K562 (cell line): ENCODE measurements around the gene INHBC. TPM values are rescaled to one million over a fixed set of nuclear protein-coding genes. Genes with fewer than 3 reads are reported as not detected.

Experiments
- ATAC-seq: fragments of 200-7000 bp; cut with Tn5 transposase; 3 replicates; pipeline ENCODE4 v1.9.1; 2020; ENCODE audit warnings: moderate library complexity
- BruUV-seq: library from RNA; stranded (reverse); fragments of 400-500 nt; replicated peaks from 2 replicates; lab custom pipeline; 2021; lab: Mats Ljungman, UMichigan
- CTCF ChIA-PET: fragments of 300-600 bp; formaldehyde crosslinking; extraction: SDS; loops from one replicate; lab custom pipeline; 2021; ENCODE audit warnings: low intra/inter-chr PET ratio; lab: Yijun Ruan, JAX
- POLR2A ChIA-PET: fragments of 300-600, 350-650 bp; sonication (Branson Sonifier 250); formaldehyde crosslinking; extraction: SDS; loops from one replicate; lab custom pipeline; 2021; ENCODE audit warnings: antibody characterized with exemption, inconsistent platforms; lab: Yijun Ruan, JAX
- DNase-seq, 4 experiments: peaks; one replicate each; pipeline versions ENCODE4 v3.0.0 to v3.0.0-alpha.2; 2011 to 2018; ENCODE audit warnings: low spot score in 3 of 4, mixed read lengths in 3 of 4; ENCODE audit errors: extremely low read depth in 1 of 4
- FAIRE-seq: peaks from 2 replicates; lab custom pipeline; 2011; peaks lifted over from hg19 to GRCh38; lab: Jason Lieb, UNC
- H2AFZ ChIP-seq: 2 replicates; pipeline ENCODE4 v1.6.0; 2011; ENCODE audit warnings: low read depth, low read length, control low read depth, inconsistent platforms
- H3K27ac ChIP-seq: fragments of 200-600 bp; 3 replicates; pipeline ENCODE4 v1.8.0; 2011; ENCODE audit warnings: low read depth, mild to moderate bottlenecking, control low read depth, inconsistent platforms, low read length, moderate library complexity, mixed read lengths; ENCODE audit errors: extremely low read depth
- H3K27me3 ChIP-seq, 2 experiments: fragments of 300-600 bp in 1 of 2; 2 replicates in 1 of 2; 3 replicates in 1 of 2; pipeline versions ENCODE4 v1.6.0 to v1.8.0; 2011; ENCODE audit warnings: inconsistent platforms in 2 of 2, low read length in 2 of 2, mild to moderate bottlenecking in 1 of 2, mixed read lengths in 1 of 2, moderate library complexity in 1 of 2; ENCODE audit not compliant: control insufficient read depth in 2 of 2, insufficient read depth in 2 of 2
- H3K36me3 ChIP-seq: fragments of 300-600 bp; 3 replicates; pipeline ENCODE4 v1.8.0; 2011; ENCODE audit warnings: mild to moderate bottlenecking, low read length, inconsistent platforms; ENCODE audit not compliant: control insufficient read depth, insufficient read depth
- H3K4me1 ChIP-seq, 2 experiments: fragments of 200-600 bp in 1 of 2; replicated peaks in 1 of 2; 2 replicates in 1 of 2; 3 replicates in 1 of 2; pipeline versions ENCODE4 v1.5.1 to v1.8.0; 2011; ENCODE audit warnings: inconsistent platforms in 2 of 2, low read length in 2 of 2, mild to moderate bottlenecking in 1 of 2, mixed read lengths in 1 of 2, moderate library complexity in 1 of 2; ENCODE audit not compliant: control insufficient read depth in 2 of 2, insufficient read depth in 2 of 2
- H3K4me2 ChIP-seq: 2 replicates; pipeline ENCODE4 v1.6.1; 2011; ENCODE audit warnings: low read length, control low read depth, inconsistent platforms, mixed read lengths; ENCODE audit not compliant: insufficient read depth
- H3K4me3 ChIP-seq: fragments of 200-600 bp; sonication (generic), shearing (Covaris generic); 2 replicates; pipeline ENCODE4 v1.5.1; 2016; ENCODE audit warnings: control low read depth, inconsistent platforms
- H3K79me2 ChIP-seq: fragments of 200-600 bp; 3 replicates; pipeline ENCODE4 v1.8.0; 2011; ENCODE audit warnings: low read length, inconsistent platforms; ENCODE audit not compliant: control insufficient read depth, insufficient read depth
- H3K9ac ChIP-seq, 2 experiments: 2 replicates each; pipeline versions ENCODE4 v1.6.0 to v1.6.1; 2011; ENCODE audit warnings: low read depth in 2 of 2, low read length in 2 of 2, control low read depth in 1 of 2, inconsistent platforms in 1 of 2, mild to moderate bottlenecking in 1 of 2, mixed read lengths in 1 of 2; ENCODE audit not compliant: insufficient read depth in 1 of 2
- H3K9me1 ChIP-seq: one replicate; pipeline ENCODE4 v1.6.0; 2011; ENCODE audit warnings: inconsistent platforms, mild to moderate bottlenecking, low read length, moderate library complexity; ENCODE audit not compliant: control insufficient read depth, insufficient read depth
- H3K9me3 ChIP-seq: replicated peaks from 2 replicates; pipeline ENCODE4 v1.5.1; 2011; ENCODE audit warnings: low read depth, low read length, inconsistent platforms; ENCODE audit not compliant: control insufficient read depth, insufficient read depth
- H4K20me1 ChIP-seq: replicated peaks from 2 replicates; pipeline ENCODE4 v1.6.1; 2011; ENCODE audit warnings: low read length, inconsistent platforms, mixed read lengths; ENCODE audit not compliant: control insufficient read depth, insufficient read depth
- BDP1 ChIP-seq: IDR thresholded peaks from 3 replicates; pipeline ENCODE4 v1.6.1; 2011; ENCODE audit not compliant: insufficient read length, insufficient read depth
- POLR2G ChIP-seq: fragments of 200-400 bp; formaldehyde crosslinking; IDR thresholded peaks from 2 replicates; pipeline ENCODE4 v1.6.1; 2017; ENCODE audit warnings: low read depth, mild to moderate bottlenecking, antibody characterized with exemption, low read length, moderate library complexity
- USF2 ChIP-seq: sonication (generic); formaldehyde crosslinking; IDR thresholded peaks from 2 replicates; pipeline ENCODE4 v1.5.0; 2020; ENCODE audit warnings: missing genetic modification reagents
- ZNF133 ChIP-seq: fragments of 250-450 bp; sonication (Bioruptor Pico); IDR thresholded peaks from 2 replicates; pipeline ENCODE4 v1.4.0; 2020; ENCODE audit warnings: mild to moderate bottlenecking
- ZNF134 ChIP-seq: fragments of 250-450 bp; sonication (Bioruptor Pico); conservative IDR thresholded peaks from 2 replicates; pipeline ENCODE4 v1.4.0; 2020
- ZNF780A ChIP-seq: fragments of 250-450 bp; sonication (Bioruptor Pico); IDR thresholded peaks from 2 replicates; pipeline ENCODE4 v1.5.0; 2021; ENCODE audit warnings: mild to moderate bottlenecking
- ZSCAN29 ChIP-seq: fragments of 450-650 bp; IDR thresholded peaks from 2 replicates; pipeline ENCODE4 v1.6.1; 2017
- WGBS: fragments of 100-300 bp; shearing (Covaris generic); methylation state at CpG from one replicate; pipeline ENCODE4 v1.1.6; 2016; ENCODE audit warnings: low coverage, mixed read lengths; ENCODE audit not compliant: insufficient coverage; ENCODE audit errors: missing lambda C conversion rate; 5-methylcytosine and 5-hydroxymethylcytosine counted together
- in situ Hi-C: fragments of 300-500 bp; cut with MboI; formaldehyde crosslinking; loops from 4 replicates; pipeline ENCODE4 v1.15.0; 2018; ENCODE audit warnings: inconsistent platforms, mixed read lengths
- intact Hi-C: fragments of 100-400 bp; cut with micrococcal nuclease; formaldehyde crosslinking; loops from 2 replicates; pipeline ENCODE4 v1.14.2; 2022
- polyA plus RNA-seq, 8 experiments: library from polyadenylated mRNA; depleted of rRNA in 4 of 8; stranded (reverse) in 5 of 8; unstranded in 3 of 8; fragments of >200 nt; fragmentation: Nextera tagmentation in 2 of 8; fragmentation: Illumina TruSeq in 1 of 8; extraction: Ambion mirVana in 2 of 8; extraction: Trizol in 1 of 8; gene quantifications; 2 replicates each; pipeline versions ENCODE4 v1.2.1 to v1.2.3, GENCODE V29; 2011 to 2014; ENCODE audit warnings: inconsistent platforms in 1 of 8, missing spikeins in 1 of 8
- total RNA-seq, 7 experiments: library from RNA; depleted of rRNA in 6 of 7; stranded (reverse); fragments of >200 nt in 6 of 7; fragmentation: Illumina TruSeq in 2 of 7; extraction: Trizol in 2 of 7; gene quantifications; 2 replicates each; pipeline versions ENCODE4 v1.2.1 to v1.2.3, GENCODE V29; 2011 to 2021; ENCODE audit warnings: low replicate concordance in 1 of 7
- TF ChIP-seq, protein P1 (sequence below): fragments of 450-650 bp; IDR thresholded peaks from 2 replicates; pipeline ENCODE4 v1.6.1; 2016

Gene INHBC
- total and polyA plus RNA-seq, 9 of the 15 experiments (the other 6 are each of a cell fraction or from before 2014, with no cell fraction given), result 0.07 to 0.24 (median 0.15) TPM; not detected in 4

DNA sequence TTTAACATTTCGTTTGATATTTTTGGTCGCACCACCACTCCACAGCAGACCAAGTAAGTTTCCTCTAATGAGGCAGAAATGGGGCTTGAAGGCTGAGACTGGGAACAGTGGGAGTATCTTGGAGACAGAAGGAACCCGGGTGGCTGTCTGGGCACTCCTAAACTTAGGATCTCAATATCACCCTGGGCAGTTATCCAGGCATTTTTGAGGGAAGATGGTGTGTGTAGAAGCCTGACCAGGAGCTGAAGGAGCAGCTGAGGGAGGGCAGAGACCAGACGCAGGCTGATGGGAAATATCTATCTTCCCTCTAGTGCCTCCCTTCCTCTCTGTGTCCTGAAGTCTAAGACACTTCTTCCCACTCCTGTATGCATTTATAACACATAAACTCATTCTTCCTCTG lies 64.0 kb downstream of the INHBC start:
- no peak overlapping the region for H3K4me2 ChIP-seq
- H3K79me2 ChIP-seq, result peaks cover 9% of the 10 kb centered on the region; the same call in 1 of the 3 replicates
- H3K4me3 ChIP-seq, result no peak overlapping the region
- intact Hi-C loops (no loop called here), in situ Hi-C loops (no loop called here)
- FAIRE-seq (no peak), ATAC-seq (no peak), DNase-seq (no peak)
- H2AFZ ChIP-seq, result no peak overlapping the region
- H3K27me3 ChIP-seq, result no peaks in the 10 kb centered on the region
- TF ChIP-seq, protein P1, sequence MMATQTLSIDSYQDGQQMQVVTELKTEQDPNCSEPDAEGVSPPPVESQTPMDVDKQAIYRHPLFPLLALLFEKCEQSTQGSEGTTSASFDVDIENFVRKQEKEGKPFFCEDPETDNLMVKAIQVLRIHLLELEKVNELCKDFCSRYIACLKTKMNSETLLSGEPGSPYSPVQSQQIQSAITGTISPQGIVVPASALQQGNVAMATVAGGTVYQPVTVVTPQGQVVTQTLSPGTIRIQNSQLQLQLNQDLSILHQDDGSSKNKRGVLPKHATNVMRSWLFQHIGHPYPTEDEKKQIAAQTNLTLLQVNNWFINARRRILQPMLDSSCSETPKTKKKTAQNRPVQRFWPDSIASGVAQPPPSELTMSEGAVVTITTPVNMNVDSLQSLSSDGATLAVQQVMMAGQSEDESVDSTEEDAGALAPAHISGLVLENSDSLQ, result no peak
- TF ChIP-seq ZNF134 (CRISPR knock-in tag) (no peak), ZNF133 (no peak)
- no TSS peak for BruUV-seq
- no peaks in the 10 kb centered on the region for H3K4me1 ChIP-seq
- POLR2A ChIA-PET, result interaction anchor here (1.4 to 2.3 kb wide), 4 partner anchors 10 to 46 kb away, joined by 4 to 7 read pairs (median 5); partner anchors contain the start of gene MARS1
- CTCF ChIA-PET, result no interaction called here
- peaks cover 6% of the 10 kb centered on the region for H3K9me1 ChIP-seq
- H3K36me3 ChIP-seq, result peaks cover 72% of the 10 kb centered on the region
- no peak overlapping the region for H3K27ac ChIP-seq
- H3K9me3 ChIP-seq, result 0 out of 2 replicates have a peak, but pooled peaks cover 3% of the 10 kb centered on the region
- H4K20me1 ChIP-seq, result 0 out of 2 replicates have a peak, but pooled peaks cover 3% of the 10 kb centered on the region
- no peak overlapping the region for H3K9ac ChIP-seq
- 93% methylated on average over 4 of the region's 4 CpGs for WGBS

DNA sequence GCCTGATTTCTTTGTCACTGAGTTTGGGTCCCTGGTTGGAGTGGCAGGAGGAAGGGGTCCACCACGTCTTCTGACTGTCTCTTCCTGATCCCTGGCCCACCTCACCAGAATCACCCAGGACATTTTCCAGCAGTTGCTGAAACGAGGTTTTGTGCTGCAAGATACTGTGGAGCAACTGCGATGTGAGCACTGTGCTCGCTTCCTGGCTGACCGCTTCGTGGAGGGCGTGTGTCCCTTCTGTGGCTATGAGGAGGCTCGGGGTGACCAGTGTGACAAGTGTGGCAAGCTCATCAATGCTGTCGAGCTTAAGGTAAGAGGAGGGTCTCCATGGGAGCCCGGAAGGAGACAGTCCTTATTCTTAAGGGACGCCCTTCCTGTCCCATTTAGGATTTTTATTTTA lies 65.6 kb downstream of the INHBC start:
- intact Hi-C loops, result no loop called here
- Histone ChIP-seq H3K9me3 (0 out of 2 replicates have a peak, but pooled peaks cover 3% of the 10 kb centered on the region), H3K27ac (no peak overlapping the region), H2AFZ (no peak overlapping the region), H3K9me1 (peaks cover 6% of the 10 kb centered on the region), H3K36me3 (peaks cover 85% of the 10 kb centered on the region), H3K79me2 (peaks cover 9% of the 10 kb centered on the region; the same call in 1 of the 3 replicates), H3K4me3 (no peak overlapping the region), H3K4me1 (no peaks in the 10 kb centered on the region; a peak in 1 of 5 replicates), H3K4me2 (no peak overlapping the region), H4K20me1 (0 out of 2 replicates have a peak, but pooled peaks cover 3% of the 10 kb centered on the region), H3K27me3 (no peaks in the 10 kb centered on the region), H3K9ac (no peak overlapping the region)
- DNase-seq (no peak), ATAC-seq (no peak), FAIRE-seq (no peak)
- BruUV-seq, result no TSS peak
- WGBS, result 96% methylated on average over 11 of the region's 11 CpGs
- TF ChIP-seq POLR2G, result peak; percentile 30; the same call in 1 of the 2 replicates
- no peak for TF ChIP-seq USF2
- TF ChIP-seq ZNF780A (CRISPR knock-in tag), result no peak
- TF ChIP-seq BDP1, result no peak
- TF ChIP-seq ZSCAN29, result no peak
- in situ Hi-C loops, result no loop called here
- ChIA-PET CTCF (no interaction called here), POLR2A (interaction anchor here (0.6 to 2.3 kb wide), 10 partner anchors 11 to 81 kb away, joined by 3 to 7 read pairs (median 3); partner anchors contain the start of genes INHBE and MARS1)
